ENCODE results near the gene SRSF12. TPM values are rescaled to one million over a fixed set of nuclear protein-coding genes. Genes with fewer than 3 reads are reported as not detected.
"Not testable (repeated sequence)": the region's sequence is repeated elsewhere in the genome, so short reads cannot be mapped to it uniquely, and the experiment has no call there.

Gene SRSF12
- total and polyA plus RNA-seq, 2 donors = 1.3 to 8.6 TPM

- Histone ChIP-seq H3K4me1 (ENCODE audit: insufficient read depth) (no peaks in the 10 kb centered on the region), H3K27ac (ENCODE audit: low read depth) (no peak overlapping the region), H3K36me3 (ENCODE audit: insufficient read depth) (no peaks in the 10 kb centered on the region), H3K4me3 (ENCODE audit: low read depth, low read length) (no peak overlapping the region)
- DNase-seq (ENCODE audit: extremely low spot score) = no peak
- WGBS = 69% methylated on average over 7 of the region's 7 CpGs
These were observed 22.7 kb upstream of the SRSF12 start for GRCh38 chr6:89140347-89141156.

- Histone ChIP-seq H3K4me3 (ENCODE audit: low read depth, low read length) (no peak overlapping the region), H3K36me3 (ENCODE audit: insufficient read depth) (no peaks in the 10 kb centered on the region), H3K27ac (ENCODE audit: low read depth) (no peak overlapping the region), H3K4me1 (ENCODE audit: insufficient read depth) (no peaks in the 10 kb centered on the region)
- DNase-seq (ENCODE audit: extremely low spot score) = no peak
- WGBS = 45% methylated on average over 5 of the region's 5 CpGs
These were observed 21.9 kb upstream of the SRSF12 start for GRCh38 chr6:89139509-89140346.

GRCh38 chr6:89138173-89138572, 20.3 kb upstream of the SRSF12 start:
- 78% methylated on average over 2 of the region's 2 CpGs for WGBS
- Histone ChIP-seq H3K4me3 (ENCODE audit: low read depth, low read length) (no peak overlapping the region), H3K27ac (ENCODE audit: low read depth) (no peak overlapping the region), H3K4me1 (ENCODE audit: insufficient read depth) (no peaks in the 10 kb centered on the region), H3K36me3 (ENCODE audit: insufficient read depth) (no peaks in the 10 kb centered on the region)
- DNase-seq (ENCODE audit: extremely low spot score) = no peak

GRCh38 chr6:89134723-89135122, 16.9 kb upstream of the SRSF12 start:
- no peaks in the 10 kb centered on the region for H3K36me3 ChIP-seq (ENCODE audit: insufficient read depth)
- no peak for DNase-seq (ENCODE audit: extremely low spot score)
- H3K27ac ChIP-seq (ENCODE audit: low read depth) = no peak overlapping the region
- H3K4me3 ChIP-seq (ENCODE audit: low read depth, low read length) = no peak overlapping the region
- H3K4me1 ChIP-seq (ENCODE audit: insufficient read depth) = no peaks in the 10 kb centered on the region
- 82% methylated on average over 3 of the region's 3 CpGs for WGBS

GRCh38 chr6:89133981-89134380, 16.1 kb upstream of the SRSF12 start:
- DNase-seq (ENCODE audit: extremely low spot score) = no peak
- WGBS = 81% methylated on average over 9 of the region's 9 CpGs
- H3K4me3 ChIP-seq (ENCODE audit: low read depth, low read length) = no peak overlapping the region
- H3K4me1 ChIP-seq (ENCODE audit: insufficient read depth) = no peaks in the 10 kb centered on the region
- H3K36me3 ChIP-seq (ENCODE audit: insufficient read depth) = no peaks in the 10 kb centered on the region
- H3K27ac ChIP-seq (ENCODE audit: low read depth) = no peak overlapping the region

- no peak for DNase-seq (ENCODE audit: extremely low spot score)
- H3K27ac ChIP-seq (ENCODE audit: low read depth) = no peak overlapping the region
- H3K4me3 ChIP-seq (ENCODE audit: low read depth, low read length) = no peak overlapping the region
- H3K4me1 ChIP-seq (ENCODE audit: insufficient read depth) = no peaks in the 10 kb centered on the region
- no peaks in the 10 kb centered on the region for H3K36me3 ChIP-seq (ENCODE audit: insufficient read depth)
- 87% methylated on average over 2 of the region's 2 CpGs for WGBS
These were observed 14.2 kb upstream of the SRSF12 start for GRCh38 chr6:89132057-89132456.

GRCh38 chr6:89131599-89131998, 13.7 kb upstream of the SRSF12 start:
- WGBS = 91% methylated on average over 3 of the region's 3 CpGs
- H3K36me3 ChIP-seq (ENCODE audit: insufficient read depth) = no peaks in the 10 kb centered on the region
- H3K27ac ChIP-seq (ENCODE audit: low read depth) = no peak overlapping the region
- no peak for DNase-seq (ENCODE audit: extremely low spot score)
- H3K4me3 ChIP-seq (ENCODE audit: low read depth, low read length) = no peak overlapping the region
- no peaks in the 10 kb centered on the region for H3K4me1 ChIP-seq (ENCODE audit: insufficient read depth)

GRCh38 chr6:89128256-89128671, 10.4 kb upstream of the SRSF12 start:
- not testable (repeated sequence) for H3K36me3 ChIP-seq (ENCODE audit: insufficient read depth); H3K4me3 ChIP-seq (ENCODE audit: low read depth, low read length); DNase-seq (ENCODE audit: extremely low spot score); H3K27ac ChIP-seq (ENCODE audit: low read depth); H3K4me1 ChIP-seq (ENCODE audit: insufficient read depth)
- 76% methylated on average over 2 of the region's 2 CpGs for WGBS

GRCh38 chr6:89122625-89123024, 4.8 kb upstream of the SRSF12 start:
- Histone ChIP-seq H3K4me1 (ENCODE audit: insufficient read depth) (no peaks in the 10 kb centered on the region), H3K36me3 (ENCODE audit: insufficient read depth) (no peaks in the 10 kb centered on the region), H3K27ac (ENCODE audit: low read depth) (no peak overlapping the region), H3K4me3 (ENCODE audit: low read depth, low read length) (no peak overlapping the region)
- no peak for DNase-seq (ENCODE audit: extremely low spot score)

- WGBS = 75% methylated on average over 1 of the region's 1 CpG
- H3K4me3 ChIP-seq (ENCODE audit: low read depth, low read length) = no peak overlapping the region
- no peak overlapping the region for H3K27ac ChIP-seq (ENCODE audit: low read depth)
- no peaks in the 10 kb centered on the region for H3K36me3 ChIP-seq (ENCODE audit: insufficient read depth)
- DNase-seq (ENCODE audit: extremely low spot score) = no peak
- peaks cover 1% of the 10 kb centered on the region for H3K4me1 ChIP-seq (ENCODE audit: insufficient read depth)
These were observed 4.1 kb upstream of the SRSF12 start for GRCh38 chr6:89121934-89122333.

GRCh38 chr6:89120371-89120770, 2.5 kb upstream of the SRSF12 start:
- H3K4me3 ChIP-seq (ENCODE audit: low read depth, low read length) = no peak overlapping the region
- peaks cover 1% of the 10 kb centered on the region for H3K4me1 ChIP-seq (ENCODE audit: insufficient read depth)
- no peaks in the 10 kb centered on the region for H3K36me3 ChIP-seq (ENCODE audit: insufficient read depth)
- WGBS = 91% methylated on average over 4 of the region's 4 CpGs
- no peak for DNase-seq (ENCODE audit: extremely low spot score)
- no peak overlapping the region for H3K27ac ChIP-seq (ENCODE audit: low read depth)

- Histone ChIP-seq H3K4me3 (ENCODE audit: low read depth, low read length) (no peak overlapping the region), H3K36me3 (ENCODE audit: insufficient read depth) (no peaks in the 10 kb centered on the region), H3K27ac (ENCODE audit: low read depth) (no peak overlapping the region), H3K4me1 (ENCODE audit: insufficient read depth) (peaks cover 1% of the 10 kb centered on the region)
- no peak for DNase-seq (ENCODE audit: extremely low spot score)
- 85% methylated on average over 8 of the region's 8 CpGs for WGBS
These were observed 1.1 kb upstream of the SRSF12 start for GRCh38 chr6:89118931-89119330.

- 72% methylated on average over 6 of the region's 6 CpGs for WGBS
- Histone ChIP-seq H3K36me3 (ENCODE audit: insufficient read depth) (no peaks in the 10 kb centered on the region), H3K4me1 (ENCODE audit: insufficient read depth) (peaks cover 1% of the 10 kb centered on the region), H3K27ac (ENCODE audit: low read depth) (no peak overlapping the region), H3K4me3 (ENCODE audit: low read depth, low read length) (no peak overlapping the region)
- no peak for DNase-seq (ENCODE audit: extremely low spot score)
These were observed 1.2 kb downstream of the SRSF12 start for GRCh38 chr6:89116702-89117101.

- no peak overlapping the region for H3K27ac ChIP-seq (ENCODE audit: low read depth)
- 95% methylated on average over 9 of the region's 9 CpGs for WGBS
- DNase-seq (ENCODE audit: extremely low spot score) = no peak
- H3K4me3 ChIP-seq (ENCODE audit: low read depth, low read length) = no peak overlapping the region
- peaks cover under 1% of the 10 kb centered on the region for H3K4me1 ChIP-seq (ENCODE audit: insufficient read depth)
- H3K36me3 ChIP-seq (ENCODE audit: insufficient read depth) = no peaks in the 10 kb centered on the region
These were observed 5.9 kb downstream of the SRSF12 start for GRCh38 chr6:89111933-89112332.

All from urinary bladder (tissue), 4 donors.